GM19397 (cell line): ENCODE results near the gene HTATSF1.

Experiments
- ATAC-seq: cut with Tn5 transposase; IDR thresholded peaks from one replicate; pipeline ENCODE4 v1.9.1; 2021; ENCODE audit warnings: mild to moderate bottlenecking, moderate library complexity; ENCODE audit not compliant: unreplicated experiment

Gene HTATSF1

GRCh38 chrX:136497556-136498052 lies at the start of gene HTATSF1:
Gene HTATSF1, plus strand, starts transcription at chrX:136497592. Its CDS starts 93 bp downstream, at chrX:136497685.
- peak; percentile 9 for ATAC-seq

DNA sequence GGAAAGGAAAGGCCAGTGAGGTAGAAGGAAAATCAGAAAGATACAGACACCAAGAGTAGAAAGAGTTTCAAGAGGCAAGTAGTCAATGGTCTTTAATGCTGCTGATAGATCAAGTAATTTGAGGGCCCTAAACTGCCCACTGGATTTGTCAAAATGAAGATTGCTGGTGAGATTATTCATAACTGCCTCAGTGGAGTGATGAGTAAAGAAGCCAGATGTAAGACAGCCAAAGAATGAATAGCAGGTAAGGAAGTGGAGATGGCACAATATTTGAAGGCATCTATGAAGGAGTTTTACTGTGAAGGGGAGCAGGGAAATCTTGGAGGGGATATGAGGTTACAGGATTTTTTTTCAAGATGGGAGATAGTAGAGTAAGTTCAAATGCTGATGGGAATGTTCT lies 49.4 kb upstream of the HTATSF1 start:
- ATAC-seq, result no peak

DNA sequence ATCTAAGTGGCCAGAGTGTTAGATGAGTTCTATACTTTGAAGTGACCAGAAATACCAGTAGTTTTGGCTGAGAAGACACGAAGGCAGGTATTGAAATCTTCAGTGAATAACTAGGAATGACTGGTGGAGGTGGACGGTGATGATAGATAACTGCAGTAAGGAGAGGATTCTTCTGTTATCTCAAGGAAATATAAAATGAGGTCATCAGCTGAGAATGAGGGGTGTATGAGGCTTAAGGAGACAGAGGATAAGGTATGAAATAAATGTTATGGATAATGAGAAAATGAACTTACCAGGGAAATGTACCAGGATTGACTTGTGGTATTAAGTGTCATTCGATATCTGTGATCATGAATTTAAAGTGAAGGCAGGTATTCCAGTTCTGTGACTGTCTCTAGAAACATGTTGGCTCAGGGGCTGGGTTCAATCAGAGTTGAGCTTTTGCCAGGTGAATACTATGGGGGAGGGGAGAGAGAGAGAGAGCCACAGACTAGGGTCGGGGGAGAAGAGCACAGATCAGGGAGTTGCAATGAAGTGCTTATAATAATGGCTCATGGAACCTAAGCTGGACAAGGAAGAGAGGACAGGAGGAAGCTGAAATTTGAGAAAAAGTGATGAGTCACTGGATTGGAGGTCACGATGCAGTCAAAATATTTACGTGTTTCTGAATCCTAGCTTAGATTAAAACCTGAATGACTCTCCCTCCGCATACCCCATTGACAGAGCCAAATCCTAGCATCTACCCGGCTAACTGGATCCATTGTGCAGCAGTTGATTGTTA lies 47.2 kb upstream of the HTATSF1 start:
- ATAC-seq, result no peak

- no peak for ATAC-seq
Measured at GRCh38 chrX:136452614-136453013, 44.8 kb upstream of the HTATSF1 start.

DNA sequence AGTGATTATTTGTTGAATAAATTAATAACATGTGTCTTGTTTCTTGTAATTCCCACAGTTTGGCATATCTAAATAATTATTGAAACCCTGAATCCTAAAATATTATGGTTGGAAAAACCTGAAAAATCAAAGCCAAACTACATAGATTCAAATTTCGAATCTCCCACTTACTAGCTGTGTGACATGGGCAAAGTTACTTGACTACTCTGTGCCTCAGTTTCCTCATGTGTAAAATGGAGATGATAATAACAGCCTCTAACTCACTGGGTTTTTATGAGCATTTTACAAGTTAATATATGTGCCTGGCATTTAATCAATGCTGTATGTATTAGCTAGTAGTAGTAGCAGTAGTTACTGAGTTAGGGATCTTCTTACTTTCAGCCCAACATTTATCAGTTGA lies 44.3 kb upstream of the HTATSF1 start:
- ATAC-seq, result no peak

- no peak for ATAC-seq
Measured at GRCh38 chrX:136453771-136454170, 43.6 kb upstream of the HTATSF1 start.

- ATAC-seq, result no peak
Measured at GRCh38 chrX:136456133-136456532, 41.3 kb upstream of the HTATSF1 start.

- no peak for ATAC-seq
Measured at GRCh38 chrX:136457303-136457917, 40.0 kb upstream of the HTATSF1 start.

DNA sequence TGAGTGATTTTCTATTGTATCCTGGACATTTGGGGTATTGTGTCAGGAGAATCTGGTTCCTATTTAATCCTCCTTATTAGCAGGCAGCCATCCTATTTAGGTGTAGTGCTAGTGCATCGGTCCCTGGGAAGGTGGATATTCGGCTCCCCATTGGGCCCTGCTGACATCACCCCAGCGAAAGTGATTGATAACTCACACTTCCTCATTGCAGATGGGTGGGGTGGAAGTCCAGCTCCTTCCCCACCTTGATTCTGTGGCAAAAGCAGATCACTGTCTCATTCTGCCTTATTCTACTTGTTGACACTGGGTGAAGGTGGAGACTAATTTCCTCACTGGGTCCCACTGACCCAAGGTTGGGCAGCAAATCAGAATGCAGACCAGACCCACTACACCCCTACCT lies 32.8 kb upstream of the HTATSF1 start:
- ATAC-seq, result no peak

- ATAC-seq, result no peak
Measured at GRCh38 chrX:136467303-136467702, 30.1 kb upstream of the HTATSF1 start.

DNA sequence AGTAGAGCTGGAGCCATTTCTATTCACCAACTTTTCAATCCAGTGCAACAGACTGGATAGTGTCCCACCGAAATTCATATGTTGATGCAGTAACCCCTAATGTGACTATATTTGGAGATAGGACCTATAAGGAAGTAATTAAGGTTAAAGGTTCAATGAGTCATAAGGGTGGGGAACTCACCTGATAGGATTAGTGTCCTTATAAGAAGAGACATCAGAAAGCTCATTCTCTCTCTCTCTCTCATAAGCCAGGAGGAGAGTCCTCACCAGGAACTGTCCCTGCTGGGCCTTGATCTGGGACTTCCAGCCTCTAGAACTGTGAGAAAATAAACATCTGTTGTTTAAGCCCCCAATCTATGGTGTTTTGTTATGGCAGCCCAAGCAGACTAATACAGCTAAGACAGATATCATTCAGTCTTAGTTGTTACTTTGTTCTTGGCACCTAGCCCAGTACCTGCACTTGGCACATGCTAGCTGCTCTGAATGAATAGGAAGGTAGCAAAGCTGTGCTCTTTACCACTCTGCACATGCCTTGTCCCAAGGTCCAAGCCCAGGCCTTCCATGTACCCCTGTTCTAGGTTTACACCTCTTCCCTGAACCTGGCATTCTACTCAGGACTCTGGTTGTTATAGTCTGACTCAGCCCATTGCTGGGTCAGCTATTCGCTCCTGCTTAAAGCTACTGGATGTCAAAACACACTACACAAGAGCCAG lies 28.8 kb upstream of the HTATSF1 start:
- ATAC-seq, result no peak

DNA sequence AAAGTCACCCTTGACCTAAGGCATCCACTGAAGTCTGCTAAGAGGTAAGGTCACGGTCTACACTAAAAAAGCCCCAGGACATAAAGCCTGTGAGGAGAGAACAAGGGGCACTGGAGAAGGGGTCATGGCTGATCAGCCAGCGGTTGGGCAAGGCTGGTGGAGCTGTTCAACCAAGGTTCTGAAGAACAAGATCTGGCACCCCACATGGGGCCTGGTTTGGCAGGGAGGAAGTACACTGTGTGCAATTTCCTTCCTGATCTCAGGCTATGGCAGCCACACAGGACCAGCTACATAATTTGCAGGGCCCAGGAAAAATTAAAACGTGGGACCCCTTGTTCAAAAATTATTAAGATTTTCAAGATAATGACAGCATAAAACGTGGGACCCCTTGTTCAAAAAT lies 23.7 kb upstream of the HTATSF1 start:
- ATAC-seq, result no peak

- ATAC-seq, result no peak
Measured at GRCh38 chrX:136475236-136475635, 22.2 kb upstream of the HTATSF1 start.

GRCh38 chrX:136476501-136476900 lies 20.9 kb upstream of the HTATSF1 start:
- no peak for ATAC-seq

DNA sequence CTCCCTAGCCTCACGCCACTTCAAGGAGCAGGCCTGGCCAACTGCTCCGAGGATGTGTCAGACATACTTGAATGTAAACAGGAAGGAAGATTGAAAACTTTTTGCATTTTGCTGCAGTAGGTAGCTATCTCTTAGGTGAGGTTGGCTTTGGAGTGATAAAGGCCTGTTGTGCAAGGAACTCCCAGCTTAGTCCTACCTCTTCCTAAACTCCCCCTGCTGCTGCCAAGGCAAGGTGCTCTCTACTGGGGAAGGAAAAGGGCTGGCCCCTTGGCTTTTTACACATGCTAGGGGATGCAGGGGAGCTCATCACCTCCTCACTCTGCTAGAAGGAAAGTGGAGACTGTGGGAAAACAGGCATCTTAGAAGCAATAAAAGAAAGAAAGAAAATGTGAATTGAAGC lies 20.4 kb upstream of the HTATSF1 start:
- ATAC-seq, result no peak

GRCh38 chrX:136480383-136480782 lies 17.0 kb upstream of the HTATSF1 start:
- ATAC-seq, result no peak

GRCh38 chrX:136487647-136488046 lies 9.7 kb upstream of the HTATSF1 start, which contains the start of gene BRS3:
Gene BRS3, plus strand, starts transcription at chrX:136487947. Its CDS starts 168 bp downstream, at chrX:136488115.
- no peak for ATAC-seq

DNA sequence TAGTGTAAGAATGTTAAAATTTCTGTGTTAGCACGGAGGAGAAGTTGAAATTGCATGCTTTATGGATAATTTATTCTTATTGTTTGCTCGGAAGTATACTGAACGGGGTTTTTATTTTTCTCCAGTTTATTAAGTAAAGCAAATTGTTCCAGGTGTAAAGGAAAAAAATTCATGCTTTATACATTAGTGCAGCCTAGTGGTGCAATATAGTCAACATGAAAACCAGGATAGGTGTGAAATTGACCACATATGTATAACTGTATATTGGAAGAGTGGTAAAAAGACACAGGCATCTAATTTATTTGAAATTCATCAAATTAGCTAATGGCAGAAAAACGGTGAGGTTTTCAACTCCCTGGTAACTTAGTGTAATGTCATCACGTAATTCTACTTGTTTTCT lies 8.7 kb upstream of the HTATSF1 start:
- ATAC-seq, result no peak

GRCh38 chrX:136491832-136492231 lies 5.6 kb upstream of the HTATSF1 start:
- ATAC-seq, result no peak

- ATAC-seq, result no peak
Measured at GRCh38 chrX:136493011-136493410, 4.4 kb upstream of the HTATSF1 start.

DNA sequence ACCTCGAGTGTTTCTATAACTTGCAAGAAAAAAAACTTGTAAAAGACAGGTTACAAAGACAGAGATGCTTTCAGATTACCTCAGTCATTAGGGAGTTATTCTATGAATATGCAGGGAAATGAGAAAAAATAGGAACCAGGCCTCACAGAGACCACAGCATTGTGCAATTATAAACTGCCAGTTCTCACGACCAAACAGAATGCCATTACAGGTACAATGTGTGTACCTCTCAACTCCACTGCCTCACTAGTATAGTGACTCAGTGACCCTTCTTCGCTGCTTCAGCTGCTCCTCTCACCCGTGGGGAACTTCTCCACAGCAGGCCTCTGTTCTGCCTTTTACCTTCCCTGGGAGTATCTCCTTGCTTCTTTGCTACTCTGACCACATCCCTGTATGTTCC lies 2.3 kb upstream of the HTATSF1 start:
- ATAC-seq, result no peak
